ENCODE results near the gene FOXK2. TPM values are rescaled to one million over a fixed set of nuclear protein-coding genes. Genes with fewer than 3 reads are reported as not detected.
"Not testable (repeated sequence)": the region's sequence is repeated elsewhere in the genome, so short reads cannot be mapped to it uniquely, and the experiment has no call there.

The FOXK2 gene
- total RNA-seq, 1 experiment from 2014 or later, result 118 TPM

GRCh38 chr17:82539076-82539475 lies 19.5 kb downstream of the FOXK2 start:
- BruUV-seq (replicated peaks); H3K9me3 Mint-ChIP-seq (ENCODE audit: unreplicated experiment); H3K27ac Mint-ChIP-seq (ENCODE audit: unreplicated experiment); H3K4me3 Mint-ChIP-seq (ENCODE audit: unreplicated experiment); H3K9me3 ChIP-seq; H3K27me3 ChIP-seq (replicated peaks; ENCODE audit: control insufficient read depth, insufficient read depth, low read length); DNase-seq; H3K4me3 ChIP-seq (ENCODE audit: low read depth, low read length); H3K27me3 Mint-ChIP-seq (ENCODE audit: insufficient read depth, unreplicated experiment); intact Hi-C loops (cut with micrococcal nuclease; ENCODE audit: unreplicated experiment); CTCF ChIA-PET; H3K36me3 ChIP-seq (ENCODE audit: control insufficient read depth, insufficient read depth, low read length): not testable (repeated sequence)
- POLR2A ChIA-PET, result interaction anchor here (0.6 kb wide), 1 partner anchor 28 kb away, joined by 5 read pairs; no protein-coding TSS in a partner anchor
- H3K36me3 Mint-ChIP-seq (ENCODE audit: insufficient read depth, unreplicated experiment), result peaks cover 50% of the 10 kb centered on the region
- peaks cover 19% of the 10 kb centered on the region; the same call in 1 of the 2 replicates for H3K4me1 ChIP-seq
- H3K4me1 Mint-ChIP-seq (ENCODE audit: low read depth, unreplicated experiment), result peaks cover 39% of the 10 kb centered on the region

- Histone ChIP-seq H3K4me3 (ENCODE audit: low read depth, low read length) (no peak overlapping the region), H3K9me3 (no peaks in the 10 kb centered on the region), H3K4me1 (0 out of 2 replicates have a peak, but pooled peaks cover 6% of the 10 kb centered on the region), H3K27me3 (replicated peaks; ENCODE audit: control insufficient read depth, insufficient read depth, low read length) (no peaks in the 10 kb centered on the region), H3K36me3 (ENCODE audit: control insufficient read depth, insufficient read depth, low read length) (no peaks in the 10 kb centered on the region; the same call in 1 of the 2 replicates)
- ChIA-PET POLR2A (no interaction called here), CTCF (interaction anchor here (0.6 to 1.0 kb wide), 3 partner anchors 9 to 16 kb away, joined by 3 to 4 read pairs (median 3); no protein-coding TSS in a partner anchor)
- Mint-ChIP-seq H3K36me3 (ENCODE audit: insufficient read depth, unreplicated experiment) (peaks cover 44% of the 10 kb centered on the region), H3K27me3 (ENCODE audit: insufficient read depth, unreplicated experiment) (no peaks in the 10 kb centered on the region), H3K27ac (ENCODE audit: unreplicated experiment) (no peak overlapping the region), H3K4me3 (ENCODE audit: unreplicated experiment) (no peak overlapping the region), H3K4me1 (ENCODE audit: low read depth, unreplicated experiment) (peaks cover 18% of the 10 kb centered on the region), H3K9me3 (ENCODE audit: unreplicated experiment) (no peaks in the 10 kb centered on the region)
- no TSS peak for BruUV-seq (replicated peaks)
- DNase-seq, result no peak
- TF ChIP-seq CTCF (IDR thresholded peaks at IDR 0.05; ENCODE audit: insufficient read depth in 1 of 2, low read depth in 1 of 2, low read length in 1 of 2, severe bottlenecking in 1 of 2, unreplicated experiment in 1 of 2), result no peak
- intact Hi-C loops (cut with micrococcal nuclease; ENCODE audit: unreplicated experiment), result no loop called here
These were observed 22.9 kb downstream of the FOXK2 start for GRCh38 chr17:82542439-82542838.

GRCh38 chr17:82544431-82545070 lies 25.0 kb downstream of the FOXK2 start:
- Mint-ChIP-seq H3K4me1 (ENCODE audit: low read depth, unreplicated experiment) (peaks cover 11% of the 10 kb centered on the region), H3K36me3 (ENCODE audit: insufficient read depth, unreplicated experiment) (peaks cover 37% of the 10 kb centered on the region), H3K27ac (ENCODE audit: unreplicated experiment) (no peak overlapping the region), H3K27me3 (ENCODE audit: insufficient read depth, unreplicated experiment) (no peaks in the 10 kb centered on the region), H3K9me3 (ENCODE audit: unreplicated experiment) (no peaks in the 10 kb centered on the region), H3K4me3 (ENCODE audit: unreplicated experiment) (no peak overlapping the region)
- ChIA-PET POLR2A (no interaction called here), CTCF (interaction anchor here (0.6 kb wide), 1 partner anchor 207 kb away, joined by 5 read pairs; no protein-coding TSS in a partner anchor)
- no peaks in the 10 kb centered on the region for H3K9me3 ChIP-seq
- no peak for DNase-seq
- no peaks in the 10 kb centered on the region; the same call in 1 of the 2 replicates for H3K36me3 ChIP-seq (ENCODE audit: control insufficient read depth, insufficient read depth, low read length)
- H3K27me3 ChIP-seq (replicated peaks; ENCODE audit: control insufficient read depth, insufficient read depth, low read length), result no peaks in the 10 kb centered on the region
- H3K4me3 ChIP-seq (ENCODE audit: low read depth, low read length), result no peak overlapping the region
- no peak for TF ChIP-seq CTCF (IDR thresholded peaks at IDR 0.05; ENCODE audit: insufficient read depth in 1 of 2, low read depth in 1 of 2, low read length in 1 of 2, severe bottlenecking in 1 of 2, unreplicated experiment in 1 of 2)
- no peaks in the 10 kb centered on the region for H3K4me1 ChIP-seq
- intact Hi-C loops (cut with micrococcal nuclease; ENCODE audit: unreplicated experiment), result no loop called here
- BruUV-seq (replicated peaks), result no TSS peak
